ENCODE measurements around the gene ANKEF1.

The ANKEF1 gene

DNA sequence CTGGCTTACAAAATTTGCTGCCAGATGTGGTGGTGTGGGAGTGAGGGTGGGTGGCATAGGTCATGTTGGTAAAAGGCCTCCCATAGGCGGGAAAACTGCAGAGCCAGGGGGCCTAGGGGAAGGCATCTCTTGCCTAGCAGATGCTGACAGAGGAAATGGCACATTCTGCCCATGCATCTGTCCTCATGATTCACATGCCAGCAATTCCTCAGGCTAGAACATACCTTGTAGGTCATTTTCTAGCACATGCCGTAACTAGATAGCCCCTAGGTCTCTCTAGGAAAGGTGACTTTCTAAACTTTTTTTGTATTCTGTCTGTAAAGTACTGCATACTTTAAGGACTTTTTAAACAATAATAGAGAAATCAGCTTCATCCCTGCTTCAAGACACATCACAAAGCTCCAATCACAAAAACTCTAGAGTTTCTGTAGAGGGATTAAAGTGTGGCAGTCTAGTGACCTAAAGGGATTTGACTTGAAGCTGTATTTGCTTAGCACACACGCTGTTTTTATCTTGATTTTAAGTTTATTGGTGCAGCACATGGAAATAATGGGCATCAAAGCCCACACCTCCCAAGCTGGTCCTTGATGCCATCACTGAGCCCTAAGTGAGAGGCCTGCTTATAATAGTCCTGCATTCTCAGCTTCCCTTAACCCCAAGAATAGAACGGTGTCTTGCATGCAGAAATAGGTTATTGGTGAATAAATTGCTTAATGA lies 55.2 kb downstream of the ANKEF1 start:
- no peak for DNase-seq (ENCODE audit: low read depth)

DNA sequence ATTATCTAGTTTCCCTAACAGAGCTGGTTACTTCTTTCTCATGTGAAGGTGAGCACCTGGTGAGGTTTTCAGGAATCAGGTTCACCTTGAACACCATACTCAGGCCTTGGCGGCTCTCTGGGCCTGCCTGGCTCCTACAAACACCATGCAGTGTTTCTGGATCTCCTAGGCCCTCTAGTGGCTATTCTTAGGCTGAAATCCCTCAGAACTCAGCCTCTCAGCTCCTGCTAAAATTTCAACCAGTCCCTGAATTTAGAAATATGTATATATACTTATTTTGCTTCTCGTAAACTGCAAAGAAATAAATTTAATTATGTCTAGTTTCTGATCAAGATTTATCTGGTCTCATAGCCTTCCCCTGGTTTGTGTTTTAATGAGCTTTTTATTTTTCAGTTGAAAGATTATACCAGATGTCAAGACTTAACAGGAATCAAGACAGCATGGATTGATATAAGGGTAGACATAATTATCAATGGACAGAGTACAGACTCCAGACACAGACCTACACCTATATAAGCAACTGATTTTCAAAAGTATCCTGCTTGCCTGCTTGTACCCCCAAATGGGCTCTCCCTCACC lies 55.9 kb downstream of the ANKEF1 start:
- DNase-seq (ENCODE audit: low read depth): peak; percentile 8

DNA sequence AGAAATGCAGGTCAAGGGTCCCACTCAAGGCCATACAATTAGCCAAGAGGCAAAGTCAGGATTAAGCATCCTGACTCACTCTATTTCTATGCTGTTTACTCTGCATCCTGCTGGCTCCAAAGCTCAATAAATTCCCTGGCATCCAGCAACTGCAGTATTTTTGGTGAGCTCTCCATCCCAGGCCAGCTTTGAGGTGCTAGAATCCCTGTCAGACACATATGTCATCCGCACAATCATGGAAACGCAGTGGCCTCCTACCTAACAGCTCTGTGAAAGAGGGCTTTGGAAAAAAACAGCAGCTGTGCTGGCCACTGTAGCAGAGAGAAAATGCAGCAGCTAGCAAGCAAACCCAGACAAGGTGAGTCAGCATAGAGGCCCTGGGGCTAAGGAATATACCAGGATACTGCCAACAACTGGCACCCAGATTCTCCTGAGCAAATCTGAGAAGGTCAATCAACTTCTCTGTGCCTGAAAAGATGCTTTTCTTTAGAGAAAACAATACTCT lies 58.4 kb downstream of the ANKEF1 start:
- no peak for DNase-seq (ENCODE audit: low read depth)

DNA sequence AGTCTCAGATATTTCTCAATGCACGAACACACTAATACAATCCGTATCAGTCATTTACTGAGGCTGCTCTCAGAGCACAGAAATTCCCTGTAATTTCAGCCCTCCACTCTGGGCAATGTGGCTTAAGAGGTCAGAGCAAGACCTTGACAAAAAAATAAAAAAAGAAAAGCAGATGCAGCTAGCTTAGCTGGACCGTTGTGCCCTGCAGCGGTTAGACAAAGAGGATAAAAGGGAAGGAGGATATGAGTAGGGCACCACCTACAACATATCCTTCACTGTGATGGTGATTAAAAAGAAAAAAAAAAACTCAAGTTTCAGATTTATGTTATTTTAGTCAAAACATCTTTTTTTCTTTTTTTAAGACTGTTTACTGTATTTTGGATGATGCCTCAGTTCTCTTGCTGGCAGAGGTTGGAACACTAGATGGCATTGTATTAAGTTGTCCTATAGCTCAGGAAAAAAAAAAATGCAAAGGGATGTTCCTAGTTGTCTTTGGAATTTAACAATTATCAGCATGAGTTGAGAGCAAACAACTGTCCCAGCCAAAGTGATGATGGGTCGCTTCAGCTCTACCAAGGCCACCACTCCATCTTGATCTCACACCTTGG lies 59.9 kb downstream of the ANKEF1 start:
- DNase-seq (ENCODE audit: low read depth): no peak

- no peak for DNase-seq (ENCODE audit: low read depth)
These were observed 62.0 kb downstream of the ANKEF1 start for GRCh38 chr20:10096790-10097189.

GRCh38 chr20:10105046-10105445 lies 70.3 kb downstream of the ANKEF1 start:
- no peak for DNase-seq (ENCODE audit: low read depth)
